ENCODE measurements around the gene DDN.

DDN gene

GRCh38 chr12:48999371-49000131, at the start of gene DDN:
TSS of gene DDN (minus strand) at chr12:48999375. CDS start at chr12:48999287, 88 bp downstream.
- peak; percentile 31 for DNase-seq

- no peak for DNase-seq
Observed at GRCh38 chr12:49048953-49049352, 49.8 kb upstream of the DDN start.

GRCh38 chr12:49046129-49046895, 47.1 kb upstream of the DDN start:
- no peak for DNase-seq

- DNase-seq = no peak
Observed at GRCh38 chr12:49044660-49045059, 45.5 kb upstream of the DDN start.

- DNase-seq = no peak
Observed at GRCh38 chr12:49043856-49044258, 44.7 kb upstream of the DDN start.

- DNase-seq = no peak
Observed at GRCh38 chr12:49043241-49043640, 44.1 kb upstream of the DDN start.

GRCh38 chr12:49041881-49042484, 42.8 kb upstream of the DDN start:
- no peak for DNase-seq

GRCh38 chr12:49041036-49041880, 42.1 kb upstream of the DDN start:
- no peak for DNase-seq

GRCh38 chr12:49040364-49040855, 41.2 kb upstream of the DDN start:
- no peak for DNase-seq

GRCh38 chr12:49039421-49040363, 40.5 kb upstream of the DDN start:
- no peak for DNase-seq

GRCh38 chr12:49038291-49038955, 39.2 kb upstream of the DDN start:
- no peak for DNase-seq

- no peak for DNase-seq
Observed at GRCh38 chr12:49037947-49038237, 38.7 kb upstream of the DDN start.

GRCh38 chr12:49037111-49037946, 38.2 kb upstream of the DDN start:
- DNase-seq = no peak

GRCh38 chr12:49036029-49036428, 36.9 kb upstream of the DDN start:
- DNase-seq = no peak

- DNase-seq = no peak
Observed at GRCh38 chr12:49034286-49034622, 35.1 kb upstream of the DDN start.

- DNase-seq = no peak
Observed at GRCh38 chr12:49033611-49034285, 34.6 kb upstream of the DDN start.

GRCh38 chr12:49032679-49033447, 33.7 kb upstream of the DDN start:
- no peak for DNase-seq

- no peak for DNase-seq
Observed at GRCh38 chr12:49032276-49032675, 33.1 kb upstream of the DDN start.

GRCh38 chr12:49031573-49032161, 32.5 kb upstream of the DDN start:
- DNase-seq = no peak
